ENCODE measurements around the gene COA1.

The COA1 gene

DNA sequence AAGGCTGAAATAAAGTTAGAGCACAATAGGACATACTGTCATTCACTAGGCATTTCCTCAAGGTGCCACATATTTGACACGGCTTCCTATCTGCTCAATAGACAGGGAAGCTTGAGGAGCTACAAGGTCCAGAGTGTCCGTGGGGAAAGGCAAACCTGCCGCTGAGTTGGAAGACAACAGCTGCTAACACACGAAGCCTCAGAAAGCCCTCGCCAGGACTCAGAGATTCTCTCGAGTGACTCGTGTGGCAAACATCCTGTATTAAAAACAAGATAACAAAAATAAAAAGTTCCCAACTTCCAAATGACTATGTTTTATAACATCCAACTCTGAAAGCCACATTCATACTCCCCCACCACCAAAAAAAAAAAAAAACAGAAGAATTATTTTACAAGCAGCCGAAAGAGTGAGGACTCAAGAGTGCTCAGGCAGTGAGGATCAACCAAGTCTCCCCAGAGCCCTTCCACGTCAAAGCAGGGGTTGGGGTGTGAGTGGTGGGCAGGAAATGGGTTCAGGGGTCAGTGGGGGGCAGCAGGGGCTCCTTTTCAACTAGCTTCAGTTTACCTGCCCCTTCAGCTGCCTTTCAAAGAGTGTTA lies 78.8 kb downstream of the COA1 start:
- peak; percentile 70 for DNase-seq (ENCODE audit: low read depth)
- H3K4me3 ChIP-seq (ENCODE audit: low read depth, low read length) = no peak overlapping the region

DNA sequence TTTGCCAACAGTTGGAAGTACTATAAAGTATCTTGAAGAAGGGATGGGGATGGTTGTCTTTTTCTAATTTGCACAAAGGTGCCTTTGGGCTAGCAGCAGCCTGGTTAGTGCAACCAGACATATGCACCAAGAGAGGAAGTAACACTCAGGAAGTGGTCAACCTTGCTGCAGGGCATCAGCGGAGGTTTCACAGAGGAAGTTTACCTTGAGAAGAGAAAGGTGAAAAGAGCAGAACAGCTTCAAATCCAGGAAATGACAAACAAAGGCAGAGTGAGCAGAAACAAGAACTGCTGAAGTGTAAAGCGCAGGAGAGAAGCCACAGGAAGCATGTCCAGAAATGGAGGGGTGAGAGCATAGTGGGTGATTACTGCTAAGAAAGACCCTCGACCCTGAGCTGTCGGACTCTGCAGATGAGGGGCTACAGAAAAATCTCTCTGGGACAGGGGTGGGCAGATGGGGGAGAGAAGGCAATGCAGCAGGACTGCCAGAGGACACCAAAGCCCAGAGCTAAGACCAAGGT lies 79.5 kb downstream of the COA1 start:
- DNase-seq (ENCODE audit: low read depth) = peak; percentile 47

More for the DNA sequence above, 78.8 kb downstream of the COA1 start:
- TF ChIP-seq, protein P1, sequence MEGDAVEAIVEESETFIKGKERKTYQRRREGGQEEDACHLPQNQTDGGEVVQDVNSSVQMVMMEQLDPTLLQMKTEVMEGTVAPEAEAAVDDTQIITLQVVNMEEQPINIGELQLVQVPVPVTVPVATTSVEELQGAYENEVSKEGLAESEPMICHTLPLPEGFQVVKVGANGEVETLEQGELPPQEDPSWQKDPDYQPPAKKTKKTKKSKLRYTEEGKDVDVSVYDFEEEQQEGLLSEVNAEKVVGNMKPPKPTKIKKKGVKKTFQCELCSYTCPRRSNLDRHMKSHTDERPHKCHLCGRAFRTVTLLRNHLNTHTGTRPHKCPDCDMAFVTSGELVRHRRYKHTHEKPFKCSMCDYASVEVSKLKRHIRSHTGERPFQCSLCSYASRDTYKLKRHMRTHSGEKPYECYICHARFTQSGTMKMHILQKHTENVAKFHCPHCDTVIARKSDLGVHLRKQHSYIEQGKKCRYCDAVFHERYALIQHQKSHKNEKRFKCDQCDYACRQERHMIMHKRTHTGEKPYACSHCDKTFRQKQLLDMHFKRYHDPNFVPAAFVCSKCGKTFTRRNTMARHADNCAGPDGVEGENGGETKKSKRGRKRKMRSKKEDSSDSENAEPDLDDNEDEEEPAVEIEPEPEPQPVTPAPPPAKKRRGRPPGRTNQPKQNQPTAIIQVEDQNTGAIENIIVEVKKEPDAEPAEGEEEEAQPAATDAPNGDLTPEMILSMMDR (conservative IDR thresholded peaks at IDR 0.05; ENCODE audit: low read depth, low read length) = no peak

DNA sequence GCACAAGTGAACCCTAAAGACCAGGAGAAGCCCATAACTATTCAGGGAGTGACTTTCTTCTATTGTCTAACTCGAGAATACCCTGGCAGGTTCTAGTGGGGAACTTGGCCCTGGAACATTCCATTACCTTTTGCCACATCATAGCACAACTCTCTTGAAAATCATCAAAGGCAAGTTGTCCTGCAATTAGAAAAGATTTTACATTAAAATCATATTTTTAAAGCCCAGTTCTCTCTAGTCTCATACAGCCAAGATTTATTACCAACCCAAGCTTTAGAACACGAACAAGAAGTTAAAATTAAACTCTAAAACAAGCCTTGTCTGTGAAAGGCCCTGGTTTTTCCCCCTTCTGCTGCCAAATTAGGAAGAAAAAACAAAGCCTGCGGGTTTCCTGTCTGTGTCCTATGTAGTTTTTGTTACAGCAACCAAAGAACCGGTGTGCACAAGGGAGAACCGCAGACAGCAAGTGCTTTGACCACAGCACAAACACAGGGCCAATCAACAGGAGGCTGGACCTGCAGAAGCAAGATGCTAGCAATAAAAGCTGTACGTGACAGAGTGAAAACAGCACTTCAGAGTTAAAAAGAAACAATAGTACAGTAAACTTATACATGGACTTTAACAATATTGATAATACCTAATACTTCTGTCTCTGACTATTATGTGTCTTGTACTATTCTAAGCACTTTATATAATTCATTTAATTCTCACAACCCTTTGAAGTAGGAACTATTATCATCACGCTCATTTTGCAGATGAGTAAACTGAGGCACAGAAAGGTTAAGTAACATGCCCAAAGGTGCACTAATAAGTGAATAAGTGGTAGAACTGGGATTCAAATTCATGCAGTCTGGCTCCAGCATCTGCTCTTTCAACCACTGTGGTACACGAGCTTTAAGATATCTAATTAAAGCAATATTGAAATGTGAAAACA lies 80.6 kb downstream of the COA1 start:
- TF ChIP-seq, protein P1 (conservative IDR thresholded peaks at IDR 0.05; ENCODE audit: low read depth, low read length) = no peak
- H3K4me3 ChIP-seq (ENCODE audit: low read depth, low read length) = no peak overlapping the region
- DNase-seq (ENCODE audit: low read depth) = peak; percentile 95

More for the DNA sequence above, 79.5 kb downstream of the COA1 start:
- H3K4me3 ChIP-seq (ENCODE audit: low read depth, low read length) = no peak overlapping the region
- TF ChIP-seq, protein P1 (conservative IDR thresholded peaks at IDR 0.05; ENCODE audit: low read depth, low read length) = no peak

DNA sequence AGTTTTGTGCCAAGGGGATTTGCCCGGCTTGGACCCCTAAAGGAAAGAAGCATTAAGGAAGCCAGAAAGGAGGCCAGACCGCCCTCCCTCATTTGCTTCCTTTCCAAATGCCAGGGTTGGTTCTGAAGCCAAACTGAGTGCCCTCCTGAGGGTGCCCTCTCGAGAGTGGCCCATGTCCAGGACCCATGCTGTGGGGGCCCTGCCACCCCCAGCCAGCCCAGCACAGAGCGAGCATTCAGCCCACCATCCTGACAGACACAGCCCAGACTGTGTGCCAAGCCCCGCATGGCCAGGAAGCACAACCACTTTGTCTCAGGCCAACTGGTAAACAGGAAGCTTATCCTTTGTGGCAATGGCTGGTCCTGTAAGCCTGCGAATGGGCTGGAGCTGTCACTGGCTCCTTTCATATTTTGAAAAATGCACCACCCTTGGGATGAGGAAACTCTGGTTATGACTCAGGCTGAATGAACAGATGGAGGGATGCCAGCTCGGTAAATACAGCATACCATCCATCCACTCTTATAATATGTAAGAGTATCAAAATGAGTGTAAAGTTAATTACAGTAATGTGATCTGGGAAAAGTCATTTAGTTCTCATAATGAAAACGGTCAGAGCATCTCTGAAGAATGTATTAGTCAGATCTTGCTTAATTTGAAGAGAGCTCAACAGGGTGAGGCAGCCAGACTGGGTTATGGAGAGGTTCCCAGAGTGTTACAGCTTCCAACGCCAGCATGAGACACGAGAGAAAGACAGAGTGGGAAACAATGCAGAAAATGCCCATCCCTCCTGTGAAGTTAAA lies 81.5 kb downstream of the COA1 start:
- peak; percentile 98 for DNase-seq (ENCODE audit: low read depth)
- TF ChIP-seq, protein P1 (conservative IDR thresholded peaks at IDR 0.05; ENCODE audit: low read depth, low read length) = no peak
- H3K4me3 ChIP-seq (ENCODE audit: low read depth, low read length) = peak overlapping the region; percentile 27

DNA sequence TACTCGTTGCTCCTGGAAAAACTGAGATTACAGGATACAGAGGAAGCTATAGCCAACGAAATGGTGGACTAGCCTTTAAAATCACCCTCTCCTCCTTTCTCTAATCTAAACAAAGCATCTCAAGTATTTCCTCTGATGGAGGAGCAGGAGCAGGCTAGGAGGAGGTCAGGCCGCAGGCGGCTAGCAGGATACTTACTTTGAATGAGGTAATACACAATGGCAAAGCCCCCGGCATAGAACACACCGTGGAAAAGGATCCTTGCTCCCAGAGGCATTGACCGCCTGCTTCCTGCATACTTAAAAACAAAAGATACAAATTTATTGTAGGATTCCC lies 82.0 kb downstream of the COA1 start:
- no peak overlapping the region for H3K4me3 ChIP-seq (ENCODE audit: low read depth, low read length)
- TF ChIP-seq, protein P1 (conservative IDR thresholded peaks at IDR 0.05; ENCODE audit: low read depth, low read length) = no peak
- DNase-seq (ENCODE audit: low read depth) = peak; percentile 94

DNA sequence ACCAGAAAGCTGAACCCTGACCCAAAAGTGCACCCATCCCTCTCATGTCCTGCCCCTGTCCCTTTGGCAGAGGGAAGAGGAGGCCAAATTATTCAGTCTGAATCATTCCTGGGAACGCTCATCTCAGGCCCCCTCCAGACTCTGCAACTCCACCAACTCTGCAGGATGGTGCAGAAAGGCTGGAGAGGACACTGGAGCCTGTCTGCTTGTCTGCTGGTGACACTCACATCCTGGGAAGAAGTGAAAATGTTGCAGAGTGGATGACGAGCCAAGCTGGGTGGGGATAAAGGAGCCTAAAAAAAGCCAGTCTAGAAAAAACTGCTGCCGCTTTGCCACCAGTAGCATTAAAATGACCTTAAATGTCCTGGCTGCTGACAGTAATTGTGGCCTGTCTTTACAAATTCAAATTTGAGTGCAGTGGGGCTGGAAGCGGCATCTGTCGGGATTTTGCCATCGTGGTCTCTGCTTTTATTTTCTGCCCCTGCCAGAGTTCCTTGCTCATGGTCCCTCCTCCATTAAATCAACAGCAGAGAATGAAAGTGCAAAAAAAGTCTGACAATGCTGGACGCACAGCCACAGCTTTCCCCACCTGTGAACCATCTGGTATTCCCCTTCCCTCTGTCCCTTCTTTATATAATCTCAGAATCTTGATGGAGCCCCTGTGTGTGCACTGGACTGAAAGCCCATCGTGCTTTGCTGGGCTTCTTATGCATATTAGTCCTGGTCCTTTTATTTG lies 82.6 kb downstream of the COA1 start:
- H3K4me3 ChIP-seq (ENCODE audit: low read depth, low read length) = no peak overlapping the region
- TF ChIP-seq, protein P1 (conservative IDR thresholded peaks at IDR 0.05; ENCODE audit: low read depth, low read length) = no peak
- peak; percentile 63 for DNase-seq (ENCODE audit: low read depth)

Measured in choroid plexus epithelial cell (primary cell).